ENCODE results near the gene BIRC6. TPM values are rescaled to one million over a fixed set of nuclear protein-coding genes. Genes with fewer than 3 reads are reported as not detected.
"Not testable (repeated sequence)": the region's sequence is repeated elsewhere in the genome, so short reads cannot be mapped to it uniquely, and the experiment has no call there.

Gene BIRC6, protein sequence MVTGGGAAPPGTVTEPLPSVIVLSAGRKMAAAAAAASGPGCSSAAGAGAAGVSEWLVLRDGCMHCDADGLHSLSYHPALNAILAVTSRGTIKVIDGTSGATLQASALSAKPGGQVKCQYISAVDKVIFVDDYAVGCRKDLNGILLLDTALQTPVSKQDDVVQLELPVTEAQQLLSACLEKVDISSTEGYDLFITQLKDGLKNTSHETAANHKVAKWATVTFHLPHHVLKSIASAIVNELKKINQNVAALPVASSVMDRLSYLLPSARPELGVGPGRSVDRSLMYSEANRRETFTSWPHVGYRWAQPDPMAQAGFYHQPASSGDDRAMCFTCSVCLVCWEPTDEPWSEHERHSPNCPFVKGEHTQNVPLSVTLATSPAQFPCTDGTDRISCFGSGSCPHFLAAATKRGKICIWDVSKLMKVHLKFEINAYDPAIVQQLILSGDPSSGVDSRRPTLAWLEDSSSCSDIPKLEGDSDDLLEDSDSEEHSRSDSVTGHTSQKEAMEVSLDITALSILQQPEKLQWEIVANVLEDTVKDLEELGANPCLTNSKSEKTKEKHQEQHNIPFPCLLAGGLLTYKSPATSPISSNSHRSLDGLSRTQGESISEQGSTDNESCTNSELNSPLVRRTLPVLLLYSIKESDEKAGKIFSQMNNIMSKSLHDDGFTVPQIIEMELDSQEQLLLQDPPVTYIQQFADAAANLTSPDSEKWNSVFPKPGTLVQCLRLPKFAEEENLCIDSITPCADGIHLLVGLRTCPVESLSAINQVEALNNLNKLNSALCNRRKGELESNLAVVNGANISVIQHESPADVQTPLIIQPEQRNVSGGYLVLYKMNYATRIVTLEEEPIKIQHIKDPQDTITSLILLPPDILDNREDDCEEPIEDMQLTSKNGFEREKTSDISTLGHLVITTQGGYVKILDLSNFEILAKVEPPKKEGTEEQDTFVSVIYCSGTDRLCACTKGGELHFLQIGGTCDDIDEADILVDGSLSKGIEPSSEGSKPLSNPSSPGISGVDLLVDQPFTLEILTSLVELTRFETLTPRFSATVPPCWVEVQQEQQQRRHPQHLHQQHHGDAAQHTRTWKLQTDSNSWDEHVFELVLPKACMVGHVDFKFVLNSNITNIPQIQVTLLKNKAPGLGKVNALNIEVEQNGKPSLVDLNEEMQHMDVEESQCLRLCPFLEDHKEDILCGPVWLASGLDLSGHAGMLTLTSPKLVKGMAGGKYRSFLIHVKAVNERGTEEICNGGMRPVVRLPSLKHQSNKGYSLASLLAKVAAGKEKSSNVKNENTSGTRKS (N-terminal part only)
- 10 to 100 TPM; 71.7 to 94.6 TPM for total RNA-seq
- polyA plus RNA-seq (ENCODE audit: insufficient read length in 6 of 6): 10 to 100 TPM; 71.6 to 83.3 (median 80.9) TPM
- long read RNA-seq, donor 1, partial matches to known transcripts: 18 of 19 reads
- long read RNA-seq, donor 1, other reads (novel, unspliced or antisense): 0 of 19 reads
- long read RNA-seq, donor 2: 0 reads
- long read RNA-seq, donor 3: 0 reads
- long read RNA-seq, donor 4, partial matches to known transcripts: 2 of 3 reads
- long read RNA-seq, donor 4, other reads (novel, unspliced or antisense): 1 of 3 reads
- long read RNA-seq, donor 5, partial matches to known transcripts: 5 of 6 reads
- long read RNA-seq, donor 5, other reads (novel, unspliced or antisense): 0 of 6 reads
- long read RNA-seq, donor 6, partial matches to known transcripts: 5 of 5 reads
- long read RNA-seq, donor 6, other reads (novel, unspliced or antisense): 0 of 5 reads
- long read RNA-seq, donor 7: 0 reads
- long read RNA-seq, donor 8: 0 reads
- long read RNA-seq, donor 9: 0 reads
- long read RNA-seq, donor 10, partial matches to known transcripts: 2 of 2 reads
- long read RNA-seq, donor 10, other reads (novel, unspliced or antisense): 0 of 2 reads
- long read RNA-seq, donor 11: 0 reads
- long read RNA-seq, donor 12: 0 reads

DNA sequence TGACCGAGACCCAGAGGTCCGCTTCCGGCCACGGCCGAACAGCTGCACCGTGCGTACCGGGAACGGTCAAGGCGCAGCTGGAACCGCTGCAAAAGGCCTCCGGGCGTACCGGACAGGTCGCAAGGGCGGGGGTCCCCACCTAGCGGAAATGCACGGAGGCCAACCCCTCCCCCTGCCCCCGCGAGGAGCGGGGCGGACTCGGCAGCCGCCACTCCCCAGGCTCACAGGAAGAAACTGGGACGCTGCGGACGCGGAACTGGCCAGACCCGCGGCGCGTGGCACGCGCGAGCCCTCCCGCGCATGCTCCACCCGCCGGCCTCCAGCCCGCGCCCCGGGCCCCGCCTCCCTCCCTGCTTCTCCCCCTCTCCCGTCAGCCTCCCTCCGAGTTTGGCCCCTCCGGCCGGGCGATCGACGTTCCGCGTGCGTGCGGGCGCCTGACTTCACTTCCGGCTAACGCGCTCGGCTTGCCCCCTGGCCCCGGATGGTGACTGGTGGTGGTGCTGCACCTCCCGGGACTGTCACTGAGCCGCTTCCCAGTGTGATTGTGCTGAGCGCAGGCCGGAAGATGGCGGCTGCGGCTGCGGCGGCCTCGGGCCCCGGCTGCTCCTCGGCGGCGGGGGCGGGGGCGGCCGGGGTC lies at the start of gene BIRC6:
Gene BIRC6, plus strand, starts transcription at position 343 of the 637 bp plus-strand sequence. Its CDS starts 139 bp downstream, at position 482.
- intact Hi-C loops (cut with DNase I): no loop called here
- peak within 1 kb of the TSS; percentile 93 to 94 for H3K27ac ChIP-seq
- no peaks in the 10 kb centered on the region for H3K9me3 ChIP-seq
- TF ChIP-seq, protein P1, sequence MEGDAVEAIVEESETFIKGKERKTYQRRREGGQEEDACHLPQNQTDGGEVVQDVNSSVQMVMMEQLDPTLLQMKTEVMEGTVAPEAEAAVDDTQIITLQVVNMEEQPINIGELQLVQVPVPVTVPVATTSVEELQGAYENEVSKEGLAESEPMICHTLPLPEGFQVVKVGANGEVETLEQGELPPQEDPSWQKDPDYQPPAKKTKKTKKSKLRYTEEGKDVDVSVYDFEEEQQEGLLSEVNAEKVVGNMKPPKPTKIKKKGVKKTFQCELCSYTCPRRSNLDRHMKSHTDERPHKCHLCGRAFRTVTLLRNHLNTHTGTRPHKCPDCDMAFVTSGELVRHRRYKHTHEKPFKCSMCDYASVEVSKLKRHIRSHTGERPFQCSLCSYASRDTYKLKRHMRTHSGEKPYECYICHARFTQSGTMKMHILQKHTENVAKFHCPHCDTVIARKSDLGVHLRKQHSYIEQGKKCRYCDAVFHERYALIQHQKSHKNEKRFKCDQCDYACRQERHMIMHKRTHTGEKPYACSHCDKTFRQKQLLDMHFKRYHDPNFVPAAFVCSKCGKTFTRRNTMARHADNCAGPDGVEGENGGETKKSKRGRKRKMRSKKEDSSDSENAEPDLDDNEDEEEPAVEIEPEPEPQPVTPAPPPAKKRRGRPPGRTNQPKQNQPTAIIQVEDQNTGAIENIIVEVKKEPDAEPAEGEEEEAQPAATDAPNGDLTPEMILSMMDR (IDR thresholded peaks at IDR 0.05): peak in 1 of 2 donors; percentile 35
- ATAC-seq (peak; percentile 96), DNase-seq (peak; percentile 95 to 100 (median 98))
- H3K4me3 ChIP-seq: peak within 1 kb of the TSS; percentile 99
- no peaks in the 10 kb centered on the region for H3K36me3 ChIP-seq
- no peaks in the 10 kb centered on the region for H3K27me3 ChIP-seq
- H3K4me1 ChIP-seq: peaks cover 0 to 39% of the 10 kb centered on the region in 2 donors

DNA sequence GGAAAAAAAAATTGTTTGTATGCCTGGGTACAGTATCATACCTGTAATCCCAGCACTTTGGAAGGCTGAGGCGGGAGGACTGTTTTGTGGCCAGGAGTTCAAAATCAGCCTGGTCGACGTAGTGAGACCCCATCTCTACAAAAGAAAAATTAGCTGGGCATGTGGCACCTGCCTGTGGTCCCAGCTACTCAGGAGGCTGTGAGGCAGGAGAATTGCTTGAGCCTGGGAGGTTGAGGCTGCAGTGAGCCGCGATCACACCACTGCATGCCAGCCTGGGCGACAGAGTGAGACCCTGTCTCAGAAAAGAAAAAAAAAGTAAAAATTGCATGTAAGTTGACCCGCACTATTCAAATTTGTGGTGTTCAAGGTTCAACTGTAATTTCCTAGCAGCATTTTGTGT lies 46.2 kb upstream of the BIRC6 start:
- no peaks in the 10 kb centered on the region for H3K9me3 ChIP-seq
- TF ChIP-seq, protein P1 (IDR thresholded peaks at IDR 0.05): no peak
- peaks cover 0 to 24% of the 10 kb centered on the region in 2 donors for H3K36me3 ChIP-seq
- no peaks in the 10 kb centered on the region for H3K4me1 ChIP-seq
- intact Hi-C loops (cut with DNase I): no loop called here
- no peak overlapping the region for H3K4me3 ChIP-seq
- no peaks in the 10 kb centered on the region for H3K27me3 ChIP-seq
- DNase-seq: no peak
- ATAC-seq: no peak
- no peak overlapping the region for H3K27ac ChIP-seq

DNA sequence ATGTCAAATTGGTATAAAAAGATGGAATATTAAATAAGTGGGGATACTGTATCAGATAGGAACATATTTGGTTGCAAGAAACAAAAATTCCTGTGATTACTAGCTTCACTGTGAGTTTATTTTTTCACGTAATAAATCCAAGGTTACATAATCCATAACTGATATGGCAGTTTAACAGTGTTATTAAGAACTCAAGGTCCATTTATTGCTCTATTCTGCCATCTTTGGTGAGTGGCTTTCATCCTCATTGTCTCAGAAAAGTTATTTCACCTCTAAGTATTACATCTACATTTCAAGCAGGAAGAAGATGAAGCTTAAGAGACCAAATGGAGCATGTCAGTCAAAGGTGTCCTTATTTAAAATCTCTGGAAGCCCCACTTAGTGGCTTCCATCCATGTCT lies 41.9 kb upstream of the BIRC6 start:
- no peak for DNase-seq
- intact Hi-C loops (cut with DNase I): no loop called here

DNA sequence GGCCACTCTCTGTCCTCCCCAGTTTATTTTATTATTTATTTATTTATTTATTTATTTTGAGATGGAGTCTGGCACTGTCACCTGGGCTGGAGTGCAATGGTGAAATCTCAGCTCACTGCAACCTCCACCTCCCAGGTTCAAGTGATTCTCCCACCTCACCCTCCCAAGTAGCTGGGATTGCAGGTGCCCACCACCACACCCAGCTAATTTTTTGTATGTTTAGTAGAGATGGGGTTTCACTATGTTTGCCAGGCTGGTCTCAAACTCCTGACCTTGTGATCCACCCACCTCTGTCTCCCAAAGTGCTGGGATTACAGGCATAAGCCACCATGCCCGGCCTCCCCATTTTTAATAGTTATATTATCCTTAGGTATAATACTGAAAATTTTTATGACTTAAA lies 28.1 kb upstream of the BIRC6 start:
- intact Hi-C loops (cut with DNase I); H3K27ac ChIP-seq: not testable (repeated sequence)

More for the DNA sequence above, 41.9 kb upstream of the BIRC6 start:
- no peaks in the 10 kb centered on the region for H3K4me1 ChIP-seq
- TF ChIP-seq, protein P1 (IDR thresholded peaks at IDR 0.05): no peak
- H3K4me3 ChIP-seq: no peak overlapping the region
- no peak for ATAC-seq
- no peaks in the 10 kb centered on the region for H3K27me3 ChIP-seq
- H3K36me3 ChIP-seq: peaks cover 0 to 8% of the 10 kb centered on the region in 2 donors
- H3K9me3 ChIP-seq: no peaks in the 10 kb centered on the region
- H3K27ac ChIP-seq: no peak overlapping the region

DNA sequence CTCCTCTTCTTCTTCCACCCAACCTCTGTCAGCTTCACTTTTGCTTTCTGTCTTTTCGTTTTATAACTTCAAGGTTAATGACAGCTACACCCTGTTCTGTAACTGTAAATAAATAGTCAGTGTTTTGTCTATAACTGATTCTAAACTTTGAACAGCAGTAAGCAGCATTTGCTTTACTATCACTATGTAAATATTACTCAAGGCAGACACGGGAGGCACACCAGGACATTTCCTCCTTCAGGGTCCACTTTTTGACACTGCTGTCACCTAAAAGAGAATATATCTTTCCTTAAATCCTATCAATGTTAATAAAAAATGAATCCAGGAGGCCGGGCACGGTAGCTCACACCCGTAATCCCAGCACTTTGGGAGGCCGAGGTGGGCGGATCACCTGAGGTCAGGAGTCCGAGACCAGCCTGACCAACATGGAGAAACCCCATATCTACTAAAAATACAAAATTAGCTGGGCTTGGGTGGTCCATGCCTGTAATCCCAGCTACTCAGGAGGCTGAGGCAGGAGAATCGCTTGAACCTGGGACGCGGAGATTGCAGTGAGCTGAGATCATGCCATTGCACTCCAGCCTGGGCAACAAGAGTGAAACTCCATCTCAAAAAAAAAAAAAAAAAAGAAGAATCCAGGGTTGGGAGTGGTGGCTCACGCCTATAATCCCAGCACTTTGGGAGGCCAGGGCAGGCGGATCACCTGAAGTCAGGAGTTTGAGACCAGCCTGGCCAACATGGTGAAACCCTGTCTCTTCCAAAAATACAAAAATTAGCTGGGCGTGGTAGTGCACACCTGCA lies 27.4 kb upstream of the BIRC6 start:
- H3K4me1 ChIP-seq; H3K9me3 ChIP-seq; DNase-seq; ATAC-seq; intact Hi-C loops (cut with DNase I); H3K36me3 ChIP-seq; H3K27me3 ChIP-seq; H3K27ac ChIP-seq; H3K4me3 ChIP-seq: not testable (repeated sequence)

More for the DNA sequence above, 28.1 kb upstream of the BIRC6 start:
- not testable (repeated sequence) for H3K4me1 ChIP-seq, H3K9me3 ChIP-seq, H3K36me3 ChIP-seq, H3K4me3 ChIP-seq, DNase-seq, ATAC-seq, H3K27me3 ChIP-seq
